H1 (cell line): Measurements from ENCODE around the gene LRRC61. TPM values are rescaled to one million over a fixed set of nuclear protein-coding genes. Genes with fewer than 3 reads are reported as not detected.

Experiments
- CTCF ChIA-PET: fragments of 300-600 bp; sonication (Branson Sonifier 250); formaldehyde crosslinking; loops from one replicate; lab custom pipeline; 2021; ENCODE audit not compliant: partially characterized antibody; lab: Charles Lee
- POLR2A ChIA-PET: fragments of 300-600 bp; sonication (Branson Sonifier 250); formaldehyde crosslinking; loops from one replicate; lab custom pipeline; 2021; ENCODE audit warnings: inconsistent platforms; ENCODE audit not compliant: partially characterized antibody; lab: Charles Lee
- DNase-seq, 2 experiments: peaks; one replicate each; pipeline versions ENCODE4 v3.0.0 to v3.0.0-alpha.2; 2010 to 2022; ENCODE audit warnings: low spot score in 2 of 2, low read depth in 1 of 2, mixed read lengths in 1 of 2
- FAIRE-seq: peaks from 2 replicates; lab custom pipeline; 2011; peaks lifted over from hg19 to GRCh38; lab: Jason Lieb, UNC
- H2AFZ ChIP-seq: 2 replicates; pipeline ENCODE4 v1.8.1; 2012; ENCODE audit warnings: low read length, inconsistent platforms
- H2AK5ac ChIP-seq: 2 replicates; pipeline ENCODE4 v1.6.1; 2013; ENCODE audit warnings: low read depth, low read length
- H2BK120ac ChIP-seq: replicated peaks from 2 replicates; pipeline ENCODE3; 2013; ENCODE audit warnings: low read depth, low read length, inconsistent platforms
- H2BK12ac ChIP-seq: 2 replicates; pipeline ENCODE4 v1.6.1; 2013; ENCODE audit warnings: low read depth, low read length
- H2BK15ac ChIP-seq: 2 replicates; pipeline ENCODE4 v1.6.1; 2013; ENCODE audit warnings: low read length
- H2BK20ac ChIP-seq: 2 replicates; pipeline ENCODE4 v1.6.1; 2013; ENCODE audit warnings: low read length
- H2BK5ac ChIP-seq: 2 replicates; pipeline ENCODE4 v1.6.1; 2013; ENCODE audit warnings: low read depth, low read length
- H3K14ac ChIP-seq: 2 replicates; pipeline ENCODE4 v1.6.1; 2013; ENCODE audit warnings: inconsistent platforms; ENCODE audit not compliant: insufficient read length
- H3K18ac ChIP-seq: 2 replicates; pipeline ENCODE4 v1.6.1; 2013; ENCODE audit warnings: low read length; ENCODE audit errors: extremely low read depth
- H3K23ac ChIP-seq: 2 replicates; pipeline ENCODE4 v1.6.1; 2013; ENCODE audit warnings: inconsistent platforms; ENCODE audit not compliant: insufficient read length
- H3K23me2 ChIP-seq: 2 replicates; pipeline ENCODE4 v1.6.1; 2013; ENCODE audit warnings: low read depth, low read length
- H3K27ac ChIP-seq: 2 replicates; pipeline ENCODE4 v1.6.1; 2011; ENCODE audit warnings: low read depth, low read length, inconsistent platforms
- H3K27me3 ChIP-seq, 4 experiments: replicated peaks in 1 of 4; 1 replicate in 1 of 4; 2 replicates in 3 of 4; pipeline versions ENCODE4 v1.6.1 to v1.8.1; 2011 to 2013; ENCODE audit warnings: low read length in 3 of 4, mild to moderate bottlenecking in 3 of 4, inconsistent platforms in 2 of 4, mixed read lengths in 2 of 4, moderate library complexity in 1 of 4; ENCODE audit not compliant: control insufficient read depth in 3 of 4, insufficient read depth in 3 of 4; ENCODE audit errors: extremely low read depth in 1 of 4
- H3K36me3 ChIP-seq, 4 experiments: 2 replicates each; pipeline versions ENCODE4 v1.6.1 to v1.8.1; 2011 to 2013; ENCODE audit warnings: mild to moderate bottlenecking in 4 of 4, low read length in 3 of 4, moderate library complexity in 2 of 4, control low read depth in 1 of 4, inconsistent platforms in 1 of 4; ENCODE audit not compliant: insufficient read depth in 4 of 4, control insufficient read depth in 2 of 4
- H3K4ac ChIP-seq: replicated peaks from 2 replicates; pipeline ENCODE3; 2013; ENCODE audit warnings: low read length, low read depth, mixed read lengths, inconsistent platforms; ENCODE audit not compliant: insufficient read length
- H3K4me1 ChIP-seq, 4 experiments: replicated peaks in 1 of 4; 1 replicate in 1 of 4; 2 replicates in 3 of 4; pipeline versions ENCODE4 v1.6.1 to v1.8.1; 2011 to 2013; ENCODE audit warnings: low read length in 3 of 4, inconsistent platforms in 2 of 4, mixed read lengths in 1 of 4; ENCODE audit not compliant: insufficient read depth in 4 of 4, control insufficient read depth in 3 of 4
- H3K4me2 ChIP-seq, 2 experiments: 2 replicates each; pipeline versions ENCODE4 v1.6.1 to v1.8.1; 2011 to 2013; ENCODE audit warnings: low read depth in 2 of 2, low read length in 2 of 2, control low read depth in 1 of 2, inconsistent platforms in 1 of 2, mild to moderate bottlenecking in 1 of 2; ENCODE audit not compliant: insufficient read depth in 1 of 2
- H3K4me3 ChIP-seq, 4 experiments: fragments of 200-600, 300-600 bp in 1 of 4; sonication (generic), shearing (Covaris generic), sonication (Bioruptor Twin) in 1 of 4; 2 replicates each; pipeline versions ENCODE4 v1.5.1 to v1.8.1; 2011 to 2016; ENCODE audit warnings: low read length in 4 of 4, low read depth in 3 of 4, control low read depth in 2 of 4, inconsistent platforms in 2 of 4, mild to moderate bottlenecking in 2 of 4, mixed read lengths in 1 of 4, moderate library complexity in 1 of 4; ENCODE audit not compliant: insufficient read depth in 2 of 4; ENCODE audit errors: extremely low read depth in 1 of 4
- H3K56ac ChIP-seq: replicated peaks from 2 replicates; pipeline ENCODE3; 2013; ENCODE audit warnings: low read depth, mild to moderate bottlenecking, mixed read lengths, low read length, inconsistent platforms; ENCODE audit not compliant: insufficient read length
- H3K79me1 ChIP-seq: 2 replicates; pipeline ENCODE4 v1.6.1; 2013; ENCODE audit warnings: low read depth, low read length, control low read depth
- H3K79me2 ChIP-seq, 2 experiments: 2 replicates each; pipeline versions ENCODE4 v1.6.1 to v1.8.1; 2012 to 2013; ENCODE audit warnings: low read length in 2 of 2, mild to moderate bottlenecking in 2 of 2, inconsistent platforms in 1 of 2; ENCODE audit not compliant: insufficient read depth in 2 of 2, control insufficient read depth in 1 of 2
- H3K9ac ChIP-seq, 4 experiments: replicated peaks in 1 of 4; 1 replicate in 1 of 4; 2 replicates in 3 of 4; pipeline versions ENCODE4 v1.6.1 to v1.8.1; 2011 to 2013; ENCODE audit warnings: low read depth in 3 of 4, low read length in 3 of 4, control low read depth in 2 of 4, mild to moderate bottlenecking in 2 of 4, moderate library complexity in 2 of 4, inconsistent platforms in 1 of 4; ENCODE audit errors: extremely low read depth in 1 of 4
- H3K9me3 ChIP-seq, 2 experiments: 2 replicates each; pipeline versions ENCODE4 v1.6.1 to v1.8.1; 2012 to 2013; ENCODE audit warnings: mild to moderate bottlenecking in 2 of 2, moderate library complexity in 2 of 2, control low read depth in 1 of 2, inconsistent platforms in 1 of 2, low read depth in 1 of 2, low read length in 1 of 2, mixed read lengths in 1 of 2; ENCODE audit not compliant: insufficient read depth in 2 of 2
- H4K20me1 ChIP-seq, 2 experiments: replicated peaks in 1 of 2; 2 replicates each; pipeline versions ENCODE3 to v1.8.1; 2011 to 2013; ENCODE audit warnings: inconsistent platforms in 2 of 2, low read length in 2 of 2, mild to moderate bottlenecking in 1 of 2; ENCODE audit not compliant: insufficient read depth in 2 of 2, control insufficient read depth in 1 of 2
- H4K5ac ChIP-seq: 2 replicates; pipeline ENCODE4 v1.6.1; 2013; ENCODE audit warnings: low read length, low read depth, mixed read lengths, inconsistent platforms; ENCODE audit not compliant: insufficient read length
- H4K8ac ChIP-seq: 2 replicates; pipeline ENCODE4 v1.8.0; 2013; ENCODE audit warnings: mild to moderate bottlenecking, moderate library complexity, low read length, inconsistent platforms; ENCODE audit not compliant: insufficient read depth; ENCODE audit errors: extremely low read depth
- H4K91ac ChIP-seq: replicated peaks from 2 replicates; pipeline ENCODE3; 2013; ENCODE audit warnings: low read length, mixed read lengths, inconsistent platforms; ENCODE audit not compliant: insufficient read length
- CTBP2 ChIP-seq: IDR thresholded peaks from 2 replicates; pipeline ENCODE4 v1.7.0; 2011; ENCODE audit warnings: borderline replicate concordance, mild to moderate bottlenecking, moderate library complexity, mixed read lengths, low read length; ENCODE audit not compliant: insufficient read depth, insufficient read length
- EZH2 ChIP-seq: fragments of 200-600 bp; sonication (generic); IDR thresholded peaks from 2 replicates; pipeline ENCODE4 v1.7.1; 2012; ENCODE audit warnings: low read depth, mild to moderate bottlenecking, moderate library complexity, low read length, inconsistent platforms; ENCODE audit not compliant: severe bottlenecking
- GABPA ChIP-seq: IDR thresholded peaks from 2 replicates; pipeline ENCODE4 v1.6.1; 2011; ENCODE audit warnings: mild to moderate bottlenecking, low read length, moderate library complexity, borderline replicate concordance; ENCODE audit not compliant: insufficient read depth
- JUND ChIP-seq: IDR thresholded peaks from 2 replicates; pipeline ENCODE4 v1.6.1; 2011; ENCODE audit warnings: mild to moderate bottlenecking, improper control_type of control experiment, low read length
- NANOG ChIP-seq: IDR thresholded peaks from 2 replicates; pipeline ENCODE4 v1.6.1; 2011; ENCODE audit warnings: low read length, low read depth, mild to moderate bottlenecking, inconsistent platforms; ENCODE audit not compliant: insufficient read depth, poor library complexity, severe bottlenecking
- RAD21 ChIP-seq, 2 experiments: IDR thresholded peaks in 1 of 2; conservative IDR thresholded peaks in 1 of 2; 2 replicates each; pipeline ENCODE4 v1.6.1; 2011; ENCODE audit warnings: low read depth in 2 of 2, low read length in 2 of 2, improper control_type of control experiment in 1 of 2, inconsistent platforms in 1 of 2, mild to moderate bottlenecking in 1 of 2, moderate library complexity in 1 of 2
- SAP30 ChIP-seq: fragments of 300-600 bp; sonication (generic); IDR thresholded peaks from 2 replicates; pipeline ENCODE4 v1.7.1; 2012; ENCODE audit warnings: low read length, moderate library complexity, mild to moderate bottlenecking, inconsistent platforms; ENCODE audit not compliant: insufficient read depth, insufficient replicate concordance
- SP4 ChIP-seq: IDR thresholded peaks from 2 replicates; pipeline ENCODE4 v1.6.1; 2012; ENCODE audit warnings: low read length, inconsistent platforms
- TAF1 ChIP-seq: IDR thresholded peaks from 2 replicates; pipeline ENCODE4 v1.6.1; 2011; ENCODE audit warnings: mild to moderate bottlenecking, low read depth, low read length
- USF2 ChIP-seq: IDR thresholded peaks from 2 replicates; pipeline ENCODE4 v1.6.1; 2011; ENCODE audit warnings: low read length, improper control_type of control experiment
- WGBS, 2 experiments: shearing (Covaris generic) in 1 of 2; methylation state at CpG; one replicate each; pipeline versions ENCODE4 v1.1.6 to v1.1.7; 2013 to 2015; ENCODE audit warnings: low lambda C conversion rate in 2 of 2, mixed read lengths in 2 of 2, inconsistent platforms in 1 of 2, low coverage in 1 of 2, missing lambda C conversion rate in 1 of 2; ENCODE audit not compliant: insufficient replicate concordance in 2 of 2, insufficient coverage in 1 of 2, insufficient read length in 1 of 2; ENCODE audit errors: extremely low coverage in 1 of 2, missing lambda C conversion rate in 1 of 2; 5-methylcytosine and 5-hydroxymethylcytosine counted together
- polyA plus RNA-seq, 7 experiments: library from polyadenylated mRNA; depleted of rRNA in 3 of 7; stranded (reverse) in 5 of 7; unstranded in 2 of 7; fragments of >200 nt in 5 of 7; fragments of 200-250 nt in 2 of 7; gene quantifications; 1 replicate in 5 of 7; 2 replicates in 1 of 7; 4 replicates in 1 of 7; pipeline versions ENCODE4 v1.2.1 to v1.2.3, GENCODE V29; 2011 to 2013; ENCODE audit warnings: missing spikeins in 2 of 7, mixed read lengths in 2 of 7
- total RNA-seq: library from RNA; stranded (reverse); fragmentation: NEBNext Ultra II Directional; extraction: Animal tissue kit (Norgen Biotek cat#: 25700); gene quantifications from 2 replicates; pipeline ENCODE4 v1.2.1, GENCODE V29; 2021

Gene LRRC61
- total and polyA plus RNA-seq, 2 of the 8 experiments (the other 6 are each of a cell fraction or from before 2014, with no cell fraction given), result 0.73 to 44.8 TPM

GRCh38 chr7:150367677-150368095, 44.5 kb downstream of the LRRC61 start:
- no peak overlapping the region for H2BK12ac ChIP-seq
- H3K79me2 ChIP-seq, result peaks cover 7 to 37% of the 10 kb centered on the region in 2 experiments; a peak in 3 of 4 replicates
- no peak overlapping the region for H2AFZ ChIP-seq
- peaks cover 11% of the 10 kb centered on the region; the same call in 1 of the 2 replicates for H3K23me2 ChIP-seq
- H3K14ac ChIP-seq, result no peak overlapping the region
- peaks cover 4 to 29% (median 19%) of the 10 kb centered on the region in 4 experiments; a peak in 7 of 8 replicates for H3K36me3 ChIP-seq
- H3K4me2 ChIP-seq, result peak overlapping the region; percentile 92 to 99
- peak overlapping the region; percentile 63 to 78 (median 69); a peak in 5 of 8 replicates for H3K4me3 ChIP-seq
- FAIRE-seq, result no peak
- H3K18ac ChIP-seq, result peak overlapping the region; percentile 89
- CTCF ChIA-PET, result interaction anchor here (1.0 to 5.6 kb wide), 2 partner anchors 11 to 18 kb away, joined by 4 to 32 read pairs; no protein-coding TSS in a partner anchor
- H3K9me3 ChIP-seq, result no peaks in the 10 kb centered on the region
- H3K4me1 ChIP-seq, result peaks cover 7 to 26% (median 13%) of the 10 kb centered on the region in 4 experiments
- peak overlapping the region; percentile 29 for H4K91ac ChIP-seq
- H3K56ac ChIP-seq, result peak overlapping the region; percentile 70
- peak overlapping the region; percentile 5 for H3K4ac ChIP-seq
- no peak for TF ChIP-seq SAP30
- TF ChIP-seq CTBP2, result no peak
- TF ChIP-seq NANOG, result no peak
- TF ChIP-seq JUND, result no peak
- no peak for TF ChIP-seq USF2
- TF ChIP-seq TAF1, result no peak
- TF ChIP-seq SP4, result no peak
- no peak for TF ChIP-seq EZH2
- no peak for TF ChIP-seq RAD21 (IDR thresholded peaks at IDR 0.05 in 1 of 2, conservative IDR thresholded peaks at IDR 0.05 in 1 of 2; ENCODE audit: low read depth in 2 of 2, low read length in 2 of 2)
- TF ChIP-seq GABPA, result no peak
- H2BK120ac ChIP-seq, result no peak overlapping the region
- H4K8ac ChIP-seq, result peak overlapping the region; percentile 97
- POLR2A ChIA-PET, result interaction anchor here (1.1 to 8.6 kb wide), 12 partner anchors 8 to 68 kb away, joined by 3 to 230 read pairs (median 16); partner anchors contain the start of gene RARRES2
- peaks cover 2 to 7% of the 10 kb centered on the region in 2 experiments for H4K20me1 ChIP-seq
- no peak for DNase-seq
- no peak overlapping the region for H3K23ac ChIP-seq
- peak overlapping the region; percentile 95; the same call in 1 of the 2 replicates for H3K27ac ChIP-seq
- H2AK5ac ChIP-seq, result no peak overlapping the region
- H2BK5ac ChIP-seq, result 0 out of 2 replicates have a peak overlapping the region, but pooled peaks have one; percentile 46
- H4K5ac ChIP-seq, result no peak overlapping the region
- H2BK20ac ChIP-seq, result no peak overlapping the region
- no peak overlapping the region for H2BK15ac ChIP-seq
- 78% methylated on average over 8 of the region's 8 CpGs; no CpG with 5 or more reads in 1 of the 2 experiments for WGBS, 2 experiments
- H3K9ac ChIP-seq, result peak overlapping the region in 2 of 4 experiments; percentile 84 to 85; a peak in 4 of 7 replicates
- peaks cover 11% of the 10 kb centered on the region for H3K79me1 ChIP-seq
- no peaks in the 10 kb centered on the region for H3K27me3 ChIP-seq
